Body of pancreas (tissue), 4 donors: ENCODE results near the gene SPOCK2. TPM values are rescaled to one million over a fixed set of nuclear protein-coding genes. Genes with fewer than 3 reads are reported as not detected.

Experiments used
- ATAC-seq: fragments of 150-250 bp; one replicate; pipeline ENCODE4 v1.9.1; 2016
- DNase-seq, 4 donors: peaks; one replicate each; pipeline ENCODE4 v3.0.0-alpha.2; 2019
- H3K27ac ChIP-seq, 4 donors: fragments of 200-600 bp; sonication (generic); 1 replicate in 3 of 4; 2 replicates in 1 of 4; pipeline versions ENCODE4 v1.5.1 to v1.6.1; 2016 to 2019; ENCODE audit warnings: mild to moderate bottlenecking in 1 of 4, mixed read lengths in 1 of 4, moderate library complexity in 1 of 4
- H3K27me3 ChIP-seq, 2 donors: fragments of 200-600 bp; sonication (generic); one replicate each; pipeline ENCODE4 v1.6.0; 2016; ENCODE audit warnings: mild to moderate bottlenecking in 1 of 2
- H3K36me3 ChIP-seq, 2 donors: fragments of 200-600 bp; sonication (generic); replicated peaks in 1 of 2; 2 replicates each; pipeline ENCODE4 v1.5.1; 2016; ENCODE audit warnings: low read depth in 2 of 2; ENCODE audit not compliant: insufficient read depth in 1 of 2
- H3K4me1 ChIP-seq: fragments of 200-600 bp; sonication (generic); one replicate; pipeline ENCODE4 v1.6.0; 2016
- H3K4me3 ChIP-seq, 2 donors: fragments of 200-600 bp; sonication (generic); 1 replicate in 1 of 2; 2 replicates in 1 of 2; pipeline ENCODE4 v1.5.1; 2016 to 2019
- H3K9me3 ChIP-seq, 3 donors: fragments of 200-600 bp; sonication (generic); 1 replicate in 2 of 3; 2 replicates in 1 of 3; pipeline ENCODE4 v1.5.1; 2016
- CTCF ChIP-seq, 7 experiments: fragments of 450-650 bp in 4 of 7; fragments of 200-600 bp in 3 of 7; sonication (generic) in 3 of 7; IDR thresholded peaks; one replicate each; pipeline ENCODE4 v1.5.1; 2016 to 2019; ENCODE audit warnings: antibody characterized with exemption in 7 of 7
- POLR2A ChIP-seq, 3 donors: fragments of 450-650 bp; IDR thresholded peaks; one replicate each; pipeline ENCODE4 v1.6.1; 2016; ENCODE audit warnings: antibody characterized with exemption in 3 of 3, mild to moderate bottlenecking in 2 of 3
- WGBS, 2 donors: methylation state at CpG; one replicate each; pipeline ENCODE4 v1.1.5; 2017; 5-methylcytosine and 5-hydroxymethylcytosine counted together
- intact Hi-C: fragments of 100-400 bp; cut with DNase I; formaldehyde crosslinking; loops from one replicate; pipeline ENCODE4 v1.15.1; 2023
- total RNA-seq, 2 donors: library from RNA; depleted of rRNA; stranded (reverse); fragments of >200 nt; gene quantifications; one replicate each; pipeline ENCODE4 v1.1.0, GENCODE V29; 2016

SPOCK2 gene
- total RNA-seq, 2 donors from 2014 or later = 2.0 to 7.3 TPM

DNA sequence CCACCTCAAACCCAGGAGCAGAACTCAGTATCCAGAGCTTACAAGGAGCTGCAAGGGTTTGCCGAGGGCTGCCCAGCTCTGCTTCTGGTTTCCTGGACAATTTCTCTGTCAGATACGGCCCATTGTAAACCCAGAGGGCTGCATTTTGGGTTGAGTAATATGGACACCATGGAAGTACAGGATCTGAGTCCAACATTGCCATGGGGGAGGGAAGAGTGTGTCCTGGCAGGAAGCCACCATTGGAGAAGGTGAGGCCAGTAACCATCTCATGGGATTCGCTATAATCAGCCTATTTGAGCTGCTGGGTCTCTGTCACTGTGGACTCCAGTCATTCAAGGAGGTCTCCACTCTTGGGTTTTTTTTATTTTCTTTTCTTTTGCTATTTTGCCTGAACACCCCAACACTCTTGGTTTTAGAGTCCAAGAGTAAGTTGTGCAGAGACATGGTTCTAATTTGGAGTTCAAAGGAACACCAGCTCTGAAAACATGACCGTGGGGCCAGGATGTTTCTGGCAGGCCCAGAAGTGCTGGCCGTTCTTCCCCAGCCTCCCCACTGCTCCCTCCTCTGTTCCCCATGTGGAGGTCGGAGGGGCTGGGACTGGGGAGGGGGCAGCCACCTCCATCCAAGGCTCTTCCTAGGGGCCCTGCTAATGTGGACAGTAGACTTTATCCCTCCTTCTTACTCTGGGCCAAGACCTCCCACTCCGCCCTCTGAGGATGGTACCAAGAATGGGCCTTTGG, 77.9 kb downstream of the SPOCK2 start:
- ATAC-seq (no peak), DNase-seq (no peak)
- Histone ChIP-seq H3K27me3 (no peaks in the 10 kb centered on the region), H3K9me3 (no peaks in the 10 kb centered on the region), H3K4me1 (peaks cover 7% of the 10 kb centered on the region), H3K4me3 (no peak overlapping the region), H3K36me3 (no peaks in the 10 kb centered on the region), H3K27ac (peak overlapping the region in 2 of 4 donors; percentile 59 to 72)
- intact Hi-C loops = no loop called here
- WGBS, 2 donors = 73 to 92% methylated on average over 7 of the region's 7 CpGs
- TF ChIP-seq POLR2A (IDR thresholded peaks at IDR 0.05) (no peak), CTCF (IDR thresholded peaks at IDR 0.05) (no peak)

DNA sequence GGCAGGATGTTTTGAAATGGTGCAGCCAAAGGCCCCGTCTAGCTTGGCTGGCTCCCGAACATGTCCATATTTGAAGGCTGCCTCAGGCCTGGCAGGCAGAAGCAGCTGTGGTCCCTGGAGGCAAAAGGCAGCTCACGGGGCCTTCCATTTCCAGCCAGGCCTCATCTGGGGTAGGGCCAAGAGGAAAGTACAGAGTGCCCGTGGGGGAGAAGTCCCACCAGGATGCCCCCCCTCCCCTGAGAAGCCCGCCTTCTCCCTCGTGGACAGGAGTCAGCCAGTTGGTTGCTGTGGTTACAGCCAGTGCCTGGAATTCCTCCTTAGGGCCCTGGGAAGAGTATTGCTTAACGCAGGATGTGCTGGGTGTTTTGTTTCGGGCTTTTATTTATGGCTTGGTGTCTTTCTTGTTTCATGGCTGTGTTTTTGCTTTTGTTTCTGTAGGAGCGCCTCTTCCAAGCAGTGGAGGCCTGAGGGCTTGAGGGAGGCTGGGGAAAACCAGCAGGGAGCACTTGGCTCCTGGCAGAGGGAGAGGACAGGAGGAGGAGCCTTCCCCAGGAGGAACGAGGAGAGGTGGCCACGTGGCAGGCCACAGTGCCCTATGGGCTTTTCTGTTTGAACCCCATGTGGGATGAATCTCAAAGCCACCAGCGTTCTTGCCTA, 78.8 kb downstream of the SPOCK2 start:
- H3K9me3 ChIP-seq = no peaks in the 10 kb centered on the region
- H3K4me1 ChIP-seq = peaks cover 7% of the 10 kb centered on the region
- intact Hi-C loops = no loop called here
- peak overlapping the region in 2 of 4 donors; percentile 59 to 72 for H3K27ac ChIP-seq
- no peak for TF ChIP-seq CTCF (IDR thresholded peaks at IDR 0.05)
- TF ChIP-seq POLR2A (IDR thresholded peaks at IDR 0.05) = no peak
- peak; percentile 73 for ATAC-seq
- DNase-seq = peak; percentile 33 to 71 (median 60)
- H3K4me3 ChIP-seq = no peak overlapping the region
- no peaks in the 10 kb centered on the region for H3K36me3 ChIP-seq
- no peaks in the 10 kb centered on the region for H3K27me3 ChIP-seq
- 43 to 48% methylated on average over 11 to 12 of the region's 12 CpGs for WGBS, 2 donors

DNA sequence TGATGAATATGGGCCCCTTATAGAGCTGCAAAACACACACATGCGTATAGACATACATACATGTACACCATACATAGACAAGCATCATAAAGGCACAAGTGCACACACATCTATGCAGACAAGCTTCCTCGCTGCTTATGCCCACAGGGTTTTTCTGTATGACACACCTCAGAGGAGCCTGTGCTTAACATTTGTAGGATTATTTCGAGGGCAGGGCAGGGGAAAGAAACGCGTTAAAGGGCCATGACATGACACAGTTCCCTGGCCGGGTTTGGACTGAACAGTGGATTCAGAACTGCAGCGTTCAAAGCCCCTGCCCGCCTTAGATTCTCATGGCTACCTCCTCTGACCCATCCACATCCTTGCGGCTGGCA, 79.3 kb downstream of the SPOCK2 start:
- ATAC-seq (no peak), DNase-seq (no peak)
- H3K4me1 ChIP-seq = peaks cover 7% of the 10 kb centered on the region
- no peak overlapping the region for H3K4me3 ChIP-seq
- intact Hi-C loops = no loop called here
- 73 to 80% methylated on average over 8 to 9 of the region's 9 CpGs for WGBS, 2 donors
- H3K27me3 ChIP-seq = no peaks in the 10 kb centered on the region
- peak overlapping the region in 2 of 4 donors; percentile 27 to 59 for H3K27ac ChIP-seq
- no peaks in the 10 kb centered on the region for H3K9me3 ChIP-seq
- H3K36me3 ChIP-seq = no peaks in the 10 kb centered on the region
- TF ChIP-seq POLR2A (IDR thresholded peaks at IDR 0.05) (no peak), CTCF (IDR thresholded peaks at IDR 0.05) (no peak)

Other genes starting within 250 kb of the SPOCK2 start
- 100 to 1,000 TPM; 488 to 516 TPM for gene PSAP, start 237.3 kb downstream of the SPOCK2 start, total RNA-seq
- gene CHST3, start 124.2 kb downstream of the SPOCK2 start, total RNA-seq = 10 to 100 TPM in 1 of 2 donors, 1 to 10 TPM in 1; 8.6 to 19.4 TPM
- 10 to 100 TPM; 40.9 to 59.4 TPM for gene ANAPC16, start 127.5 kb upstream of the SPOCK2 start, total RNA-seq
- 10 to 100 TPM; 16.1 to 17.1 TPM for gene ASCC1, start 127.7 kb upstream of the SPOCK2 start, total RNA-seq
- gene DDIT4, start 185.4 kb upstream of the SPOCK2 start, total RNA-seq = 100 to 1,000 TPM; 238 to 269 TPM